GM21717 (cell line): ENCODE results near the gene ZBTB9.
"Not testable (repeated sequence)": the region's sequence is repeated elsewhere in the genome, so short reads cannot be mapped to it uniquely, and the experiment has no call there.

Source experiments
- ATAC-seq: cut with Tn5 transposase; IDR thresholded peaks from one replicate; pipeline ENCODE4 v1.9.1; 2021; ENCODE audit warnings: mild to moderate bottlenecking, moderate library complexity; ENCODE audit not compliant: unreplicated experiment

Gene ZBTB9

GRCh38 chr6:33458676-33459075 is 4.3 kb downstream of the ZBTB9 start:
- ATAC-seq = no peak

- ATAC-seq = no peak
These were observed 4.8 kb downstream of the ZBTB9 start for GRCh38 chr6:33459226-33459625.

GRCh38 chr6:33466075-33466735 is 11.8 kb downstream of the ZBTB9 start:
- no peak for ATAC-seq

- ATAC-seq = no peak
These were observed 12.7 kb downstream of the ZBTB9 start for GRCh38 chr6:33467091-33467490.

DNA sequence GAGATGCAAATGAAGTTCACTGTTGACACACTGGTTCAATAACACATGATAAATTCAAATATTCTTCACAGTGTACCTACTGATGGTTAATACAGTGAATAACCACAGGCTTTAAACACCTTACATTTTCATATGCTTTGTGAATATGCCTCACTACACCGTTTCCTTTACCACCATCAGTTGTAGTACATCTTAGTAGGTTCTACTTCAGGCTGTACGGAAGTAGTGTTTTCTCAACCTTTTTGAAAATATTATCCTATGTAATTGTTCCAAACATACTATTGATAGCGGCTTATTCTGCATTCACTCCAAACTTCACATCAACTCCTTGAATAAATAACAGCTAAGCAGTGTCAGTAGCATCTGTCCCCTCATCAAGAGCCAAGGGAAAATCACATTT is 15.3 kb downstream of the ZBTB9 start:
- ATAC-seq = no peak

- ATAC-seq = no peak
These were observed 23.5 kb downstream of the ZBTB9 start for GRCh38 chr6:33477864-33478263.

DNA sequence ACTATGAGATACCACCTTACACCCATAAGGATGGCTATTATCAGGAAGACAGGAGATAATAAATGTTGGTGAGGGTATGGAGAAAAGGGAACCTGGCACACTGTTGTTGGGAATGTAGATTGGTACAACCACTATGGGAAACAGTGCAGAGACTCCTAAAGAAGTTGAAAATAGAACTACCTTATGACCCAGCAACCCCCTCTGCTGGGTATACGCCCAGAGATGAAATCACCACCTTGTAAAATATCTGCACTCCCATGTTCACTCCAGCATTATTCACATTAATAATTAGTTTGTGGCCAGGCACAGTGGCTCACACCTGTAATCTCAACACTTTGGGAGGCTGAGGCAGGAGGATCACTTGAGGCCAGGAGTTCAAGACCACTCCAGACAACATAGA is 26.8 kb downstream of the ZBTB9 start:
- no peak for ATAC-seq

GRCh38 chr6:33482620-33483019 is 28.2 kb downstream of the ZBTB9 start:
- not testable (repeated sequence) for ATAC-seq

- ATAC-seq = no peak
These were observed 29.3 kb downstream of the ZBTB9 start for GRCh38 chr6:33483678-33484077.

- not testable (repeated sequence) for ATAC-seq
These were observed 30.4 kb downstream of the ZBTB9 start for GRCh38 chr6:33484673-33485262.

DNA sequence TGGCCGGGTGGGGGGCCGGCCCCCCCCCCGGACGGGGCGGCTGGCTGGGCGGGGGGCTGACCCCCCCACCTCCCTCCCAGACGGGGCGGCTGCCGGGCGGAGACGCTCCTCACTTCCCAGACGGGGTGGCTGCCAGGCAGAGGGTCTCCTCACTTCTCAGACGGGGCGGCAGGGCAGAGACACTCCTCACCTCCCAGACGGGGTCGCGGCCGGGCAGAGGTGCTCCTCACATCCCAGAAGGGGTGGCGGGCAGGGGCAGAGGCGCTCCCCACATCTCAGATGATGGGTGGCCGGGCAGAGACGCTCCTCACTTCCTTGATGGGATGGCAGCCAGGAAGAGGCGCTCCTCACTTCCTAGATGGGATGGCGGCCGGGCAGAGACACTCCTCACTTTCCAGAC is 31.3 kb downstream of the ZBTB9 start:
- not testable (repeated sequence) for ATAC-seq

GRCh38 chr6:33488339-33488738 is 34.0 kb downstream of the ZBTB9 start:
- ATAC-seq = no peak

GRCh38 chr6:33490198-33490597 is 35.8 kb downstream of the ZBTB9 start:
- no peak for ATAC-seq

GRCh38 chr6:33490621-33491020 is 36.2 kb downstream of the ZBTB9 start:
- no peak for ATAC-seq

GRCh38 chr6:33492093-33492492 is 37.7 kb downstream of the ZBTB9 start:
- ATAC-seq = no peak

DNA sequence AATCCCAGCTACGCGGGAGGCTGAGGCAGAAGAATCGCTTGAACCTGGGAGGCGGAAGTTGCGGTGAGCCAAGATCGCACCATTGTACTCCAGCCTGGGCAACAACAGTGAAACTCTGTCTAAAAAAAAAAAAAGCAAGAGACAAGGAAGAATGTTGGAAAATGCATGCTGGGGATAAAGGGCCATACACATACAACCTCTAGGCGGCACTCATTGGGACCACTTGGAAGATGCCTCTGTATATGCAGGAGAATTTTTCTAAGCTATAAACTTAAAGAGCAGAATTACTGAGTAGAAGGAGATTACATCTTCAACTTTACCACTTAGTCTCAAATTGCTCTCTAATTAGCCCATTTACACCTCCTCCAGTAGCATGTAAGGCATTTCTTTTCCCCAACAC is 42.8 kb downstream of the ZBTB9 start:
- no peak for ATAC-seq

GRCh38 chr6:33502486-33502885 is 48.1 kb downstream of the ZBTB9 start:
- no peak for ATAC-seq

- ATAC-seq = no peak
These were observed 50.1 kb downstream of the ZBTB9 start for GRCh38 chr6:33504486-33504885.

DNA sequence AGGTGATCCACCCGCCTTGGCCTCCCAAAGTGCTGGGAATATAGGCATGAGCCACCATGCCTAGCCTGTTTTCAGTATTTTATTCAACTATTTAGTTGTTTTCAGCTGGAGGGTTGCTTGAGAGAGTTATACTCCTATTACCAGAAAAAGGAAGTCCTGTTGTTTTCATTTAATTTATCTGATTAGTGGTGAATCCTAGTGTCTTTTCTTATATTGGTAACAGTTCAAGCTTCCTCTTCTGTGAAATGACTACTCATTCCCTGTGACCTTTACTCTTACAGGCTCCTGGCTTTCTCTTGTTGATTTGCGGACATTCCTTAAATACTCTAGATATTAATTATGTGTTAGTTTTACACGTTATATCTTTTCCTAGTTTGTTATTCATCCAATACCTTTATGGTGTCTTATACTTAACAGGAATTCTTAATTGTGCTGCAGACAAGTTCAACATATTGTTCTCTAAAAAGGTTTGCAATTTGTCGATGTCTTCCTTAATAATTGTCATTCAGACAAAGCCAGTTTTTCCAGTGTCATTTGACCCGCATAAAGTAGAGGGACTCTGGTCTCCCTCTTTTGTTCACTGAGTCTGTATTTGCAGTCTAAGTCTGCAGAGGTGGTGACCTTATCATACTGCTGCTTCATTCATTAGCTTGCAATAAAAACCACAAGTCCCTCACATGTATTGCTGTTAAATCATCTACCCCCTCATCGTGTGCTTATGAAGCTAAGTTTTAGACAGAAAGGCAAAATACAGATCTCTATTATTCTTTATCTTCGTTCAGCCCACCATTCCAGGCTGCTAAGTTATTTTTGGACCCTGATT is 51.4 kb downstream of the ZBTB9 start:
- ATAC-seq = no peak
